GM13976 (cell line): ENCODE data around the gene ITPR3.

Experiments used
- DNase-seq: peaks from one replicate; pipeline ENCODE4 v3.0.0; 2012; ENCODE audit warnings: low spot score
- CTCF ChIP-seq: IDR thresholded peaks from 2 replicates; pipeline ENCODE4 v1.5.1; 2012; ENCODE audit warnings: borderline replicate concordance, mild to moderate bottlenecking; ENCODE audit not compliant: insufficient read depth; ENCODE audit errors: extremely low read depth, missing control alignments, control extremely low read depth
- in situ Hi-C: fragments of 300-500 bp; cut with MboI; formaldehyde crosslinking; loops from one replicate; pipeline ENCODE4 v1.12.0; 2022; ENCODE audit warnings: low sequenced_read_pairs, mixed read lengths, inconsistent platforms; ENCODE audit not compliant: unreplicated experiment

Gene ITPR3

GRCh38 chr6:33712914-33713313 is 91.8 kb downstream of the ITPR3 start:
- DNase-seq = no peak
- in situ Hi-C loops = no loop called here
- no peak for TF ChIP-seq CTCF

- in situ Hi-C loops = no loop called here
- no peak for DNase-seq
- TF ChIP-seq CTCF = no peak
These were observed 92.7 kb downstream of the ITPR3 start for GRCh38 chr6:33713786-33714185.

GRCh38 chr6:33714385-33715040 is 93.4 kb downstream of the ITPR3 start:
- no peak for DNase-seq
- no peak for TF ChIP-seq CTCF

GRCh38 chr6:33716379-33716778 is 95.3 kb downstream of the ITPR3 start:
- TF ChIP-seq CTCF = no peak
- in situ Hi-C loops = no loop called here
- no peak for DNase-seq

More at GRCh38 chr6:33714385-33715040, 93.4 kb downstream of the ITPR3 start:
- in situ Hi-C loops = no loop called here

- no peak for TF ChIP-seq CTCF
- DNase-seq = no peak
- in situ Hi-C loops = no loop called here
These were observed 95.9 kb downstream of the ITPR3 start for GRCh38 chr6:33716890-33717632.

GRCh38 chr6:33717934-33718455 is 96.9 kb downstream of the ITPR3 start:
- TF ChIP-seq CTCF = no peak
- no peak for DNase-seq
- in situ Hi-C loops = no loop called here
